ENCODE results near the gene NYAP2.

Gene NYAP2

GRCh38 chr2:225428360-225428759, 28.9 kb downstream of the NYAP2 start:
- no peak for DNase-seq (ENCODE audit: low spot score)

DNA sequence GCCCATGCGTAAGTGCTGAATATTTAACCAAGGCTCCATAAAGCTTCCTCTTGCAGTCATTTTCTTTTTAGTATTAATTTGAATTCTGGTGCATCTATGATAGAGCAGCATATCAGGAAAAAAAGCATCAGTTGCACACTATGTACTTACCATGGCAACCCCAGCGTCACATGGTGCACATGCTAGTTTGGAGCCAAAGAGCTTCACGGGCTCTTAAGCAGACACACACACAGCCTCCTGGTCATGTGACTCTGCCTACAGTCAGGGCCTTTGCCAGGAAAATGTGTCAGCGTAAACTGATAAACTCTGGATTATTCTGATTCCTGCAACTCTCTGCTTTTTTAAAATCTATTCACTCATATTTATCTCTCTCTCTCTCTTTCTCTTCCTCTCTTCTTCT, 30.2 kb downstream of the NYAP2 start:
- DNase-seq (ENCODE audit: low spot score) = no peak

DNA sequence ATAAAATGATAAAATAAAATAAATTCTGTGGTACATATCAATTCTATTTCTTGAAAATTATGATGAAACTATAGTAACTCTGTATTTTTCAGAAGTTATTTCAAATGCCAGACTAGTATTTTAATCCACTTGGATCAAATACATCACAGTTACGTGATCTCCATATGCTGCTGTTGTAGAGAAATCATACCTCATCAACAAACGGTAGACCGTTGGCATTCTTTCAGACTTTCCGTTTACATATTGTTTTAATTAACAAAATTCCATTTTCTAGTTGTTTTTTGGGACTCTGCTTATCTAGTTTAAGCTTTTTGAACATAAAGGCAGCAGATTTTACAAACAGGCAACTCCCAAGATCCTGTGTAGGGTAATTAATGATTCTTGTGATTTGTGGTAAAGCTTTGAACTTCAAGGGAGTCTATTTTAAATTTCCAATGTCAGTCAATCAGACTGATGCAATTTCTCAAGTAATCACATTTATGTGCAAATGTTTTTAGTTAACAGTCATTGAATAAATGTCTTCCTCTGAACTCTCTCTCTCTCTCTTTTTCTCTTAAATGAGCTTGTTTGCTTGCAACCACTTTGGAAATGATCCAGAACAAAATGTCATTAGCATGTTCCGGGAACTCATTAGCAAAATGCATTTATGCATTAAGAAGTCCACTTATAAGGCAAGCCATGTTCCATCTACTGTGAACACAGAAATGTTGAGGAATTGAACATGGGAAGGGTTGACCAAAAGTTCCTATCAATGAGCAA, 31.8 kb downstream of the NYAP2 start:
- no peak for DNase-seq (ENCODE audit: low spot score)

GRCh38 chr2:225434014-225434413, 34.5 kb downstream of the NYAP2 start:
- no peak for DNase-seq (ENCODE audit: low spot score)

DNA sequence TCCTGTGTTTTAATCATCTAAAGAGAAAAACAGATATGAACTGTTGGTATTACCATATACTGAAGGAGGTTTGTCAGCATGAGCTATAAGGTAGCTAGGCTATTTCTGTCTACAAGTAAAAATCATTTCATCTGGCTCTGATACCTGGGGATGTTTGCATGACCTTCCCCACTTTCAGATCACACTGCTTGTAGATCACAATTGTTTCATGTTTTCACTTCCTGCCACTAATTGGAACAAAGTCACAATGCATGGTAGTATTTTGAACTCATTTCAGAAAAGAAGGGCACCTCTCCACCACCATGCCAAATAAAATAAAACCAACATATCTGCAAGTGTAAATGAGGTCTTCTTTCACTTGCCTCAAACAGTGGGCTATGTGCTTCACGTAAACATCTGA, 37.8 kb downstream of the NYAP2 start:
- DNase-seq (ENCODE audit: low spot score) = no peak

DNA sequence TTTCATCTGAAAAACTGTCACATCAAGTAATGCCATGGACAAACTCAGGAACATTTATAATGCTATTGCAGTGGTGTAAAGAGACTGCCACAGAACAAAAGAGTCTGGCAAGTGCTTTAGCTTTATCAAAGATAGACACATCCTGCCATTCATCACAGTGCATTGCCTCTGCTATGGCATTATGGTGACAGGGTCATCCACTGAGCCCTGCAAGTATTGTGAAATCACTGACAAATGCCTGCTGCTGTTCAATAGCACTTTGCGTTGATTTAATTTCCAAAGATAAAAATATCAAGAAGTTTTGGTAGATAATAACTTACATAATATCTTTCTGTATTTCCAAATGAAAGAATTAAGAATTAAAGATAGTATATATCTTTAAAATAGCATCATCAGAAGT, 38.7 kb downstream of the NYAP2 start:
- DNase-seq (ENCODE audit: low spot score) = no peak

DNA sequence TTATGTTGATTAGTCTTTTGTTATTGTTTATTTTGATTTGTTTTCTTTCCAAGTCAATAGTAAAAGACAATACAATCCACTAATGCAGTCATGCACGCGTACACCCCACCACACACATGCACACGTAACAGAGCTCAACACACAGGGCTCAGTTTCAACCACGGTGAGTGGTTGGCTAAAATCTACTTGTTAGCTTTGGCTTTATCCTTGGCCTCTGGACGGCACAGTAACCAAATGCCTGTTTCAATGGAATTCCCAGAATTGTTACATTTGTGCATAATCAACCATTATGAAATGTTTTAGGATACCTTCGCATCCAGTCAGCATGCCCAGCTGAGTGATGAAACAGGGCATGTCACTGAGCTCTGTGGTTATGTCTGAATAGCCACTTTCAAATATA, 53.2 kb downstream of the NYAP2 start:
- DNase-seq (ENCODE audit: low spot score) = no peak

- no peak for DNase-seq (ENCODE audit: low spot score)
These were observed 54.9 kb downstream of the NYAP2 start for GRCh38 chr2:225454412-225454811.

DNA sequence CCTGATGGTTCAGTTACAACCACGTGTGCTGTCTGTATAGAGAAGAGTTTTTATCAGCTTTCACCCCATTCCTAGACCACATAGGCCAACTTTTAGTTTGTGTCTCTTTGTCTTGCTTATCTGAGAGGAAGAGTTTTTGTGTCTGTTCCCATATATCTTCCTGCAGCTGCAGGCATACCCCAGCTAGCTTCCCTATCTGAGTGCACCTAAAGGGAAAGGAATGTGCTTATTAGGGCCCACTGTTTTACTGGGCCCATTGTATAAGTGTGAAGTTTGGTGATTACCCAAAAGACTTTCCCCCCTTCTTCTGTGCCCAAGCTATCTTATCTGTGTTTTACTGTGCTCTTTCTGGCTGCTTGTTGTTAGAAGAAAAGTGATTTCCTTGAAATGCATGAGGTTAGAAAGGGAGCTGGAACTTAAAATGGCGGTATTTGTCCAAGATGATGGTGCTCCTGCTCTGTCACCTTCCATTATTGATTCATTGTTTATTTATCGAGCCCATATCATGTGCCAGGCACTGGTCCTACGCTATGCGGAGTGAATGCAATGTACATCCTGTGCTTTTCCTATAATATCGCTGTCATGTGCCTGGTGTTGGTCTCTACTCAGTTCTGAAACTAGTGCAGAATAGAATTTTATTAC, 57.2 kb downstream of the NYAP2 start:
- DNase-seq (ENCODE audit: low spot score) = no peak

GRCh38 chr2:225457482-225457881, 58.0 kb downstream of the NYAP2 start:
- no peak for DNase-seq (ENCODE audit: low spot score)

- DNase-seq (ENCODE audit: low spot score) = no peak
These were observed 59.1 kb downstream of the NYAP2 start for GRCh38 chr2:225458431-225459117.

DNA sequence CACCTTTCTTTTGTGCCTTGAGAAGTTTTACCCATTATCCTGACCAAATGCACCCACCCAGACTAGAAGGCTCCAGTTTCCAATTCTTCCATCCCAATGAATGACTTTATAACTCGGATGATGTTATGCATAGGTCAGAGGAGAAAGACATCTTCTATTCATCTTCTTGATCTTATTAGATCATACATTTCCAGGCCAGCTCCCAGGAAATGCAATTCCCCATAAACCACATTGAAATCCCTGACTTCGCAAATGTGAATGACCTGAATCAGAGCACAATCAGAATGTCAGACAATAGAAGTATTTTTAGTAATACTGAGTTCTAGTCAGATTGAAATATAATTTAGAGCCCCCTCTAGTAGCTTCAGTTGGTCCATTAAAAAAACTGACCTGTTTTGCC, 62.9 kb downstream of the NYAP2 start:
- DNase-seq (ENCODE audit: low spot score) = no peak

GRCh38 chr2:225462945-225463344, 63.4 kb downstream of the NYAP2 start:
- peak; percentile 74 for DNase-seq (ENCODE audit: low spot score)

GRCh38 chr2:225463449-225463848, 63.9 kb downstream of the NYAP2 start:
- no peak for DNase-seq (ENCODE audit: low spot score)

GRCh38 chr2:225464346-225465025, 65.0 kb downstream of the NYAP2 start:
- DNase-seq (ENCODE audit: low spot score) = no peak

GRCh38 chr2:225465827-225466226, 66.3 kb downstream of the NYAP2 start:
- DNase-seq (ENCODE audit: low spot score) = no peak

- DNase-seq (ENCODE audit: low spot score) = peak; percentile 55
These were observed 67.5 kb downstream of the NYAP2 start for GRCh38 chr2:225466891-225467604.

DNA sequence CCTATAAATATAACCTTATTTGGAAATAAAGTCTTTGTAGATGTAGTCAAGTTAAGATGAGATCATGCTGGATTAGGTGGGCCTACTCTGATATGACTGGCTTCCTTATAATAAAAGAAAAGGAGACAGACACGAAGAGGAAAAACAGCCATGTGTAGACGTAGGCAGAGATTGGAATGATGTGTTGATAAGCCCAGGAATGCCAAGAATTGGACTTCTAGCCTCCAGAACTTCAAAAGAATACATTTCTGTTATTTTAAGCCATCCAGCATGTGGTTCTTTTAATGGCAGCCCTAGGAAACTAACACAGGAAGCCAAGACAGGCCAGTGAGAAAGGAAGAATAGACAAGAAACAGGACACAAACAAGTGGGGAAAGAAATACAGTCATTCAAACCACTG, 68.6 kb downstream of the NYAP2 start:
- no peak for DNase-seq (ENCODE audit: low spot score)

DNA sequence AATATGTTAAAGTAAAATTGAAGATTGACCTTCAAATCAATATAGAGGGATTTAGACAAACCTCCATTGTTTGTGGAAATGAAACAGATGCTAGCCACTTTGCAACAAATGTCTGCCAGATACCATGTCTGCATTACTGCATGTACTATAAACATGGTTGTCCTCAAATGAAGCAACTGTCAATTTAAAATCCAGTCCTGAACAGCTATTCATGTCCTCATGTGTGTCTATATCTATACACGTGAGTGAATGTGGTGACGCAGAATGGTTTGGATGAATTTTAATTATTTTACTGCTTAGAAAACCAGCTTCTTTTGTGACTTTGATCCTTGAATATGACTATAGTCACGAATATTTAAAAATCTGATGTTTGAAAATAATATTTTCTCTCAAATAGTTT, 71.5 kb downstream of the NYAP2 start:
- DNase-seq (ENCODE audit: low spot score) = no peak

GRCh38 chr2:225471482-225471881, 72.0 kb downstream of the NYAP2 start:
- no peak for DNase-seq (ENCODE audit: low spot score)

DNA sequence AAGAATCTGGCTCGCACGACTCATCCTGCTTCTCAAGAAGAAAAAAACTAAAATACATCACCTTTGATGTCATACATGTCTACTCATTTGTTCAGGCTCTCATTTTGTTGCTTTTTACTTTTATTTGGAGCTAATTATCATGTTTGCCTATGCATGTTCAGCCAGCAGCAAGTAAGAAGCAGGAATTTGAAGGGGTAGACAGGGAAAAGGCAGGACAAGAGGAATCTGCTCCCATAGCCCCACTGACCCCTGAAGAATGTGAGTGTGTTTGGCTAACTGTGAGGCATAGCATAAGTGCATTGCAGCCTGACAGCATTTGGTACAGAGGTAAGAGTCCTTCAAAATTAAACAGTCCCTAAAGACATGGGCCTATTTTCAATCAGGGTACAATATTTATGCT, 72.7 kb downstream of the NYAP2 start:
- no peak for DNase-seq (ENCODE audit: low spot score)

- no peak for DNase-seq (ENCODE audit: low spot score)
These were observed 79.9 kb downstream of the NYAP2 start for GRCh38 chr2:225479386-225479785.
